ENCODE data around the gene CPLX3. TPM values are rescaled to one million over a fixed set of nuclear protein-coding genes. Genes with fewer than 3 reads are reported as not detected.
A peak's percentile ranks its signal among the peaks of the same experiment; 100 is the strongest.

CPLX3 gene
- total RNA-seq, 1 donor from 2014 or later: 0.67 TPM

DNA sequence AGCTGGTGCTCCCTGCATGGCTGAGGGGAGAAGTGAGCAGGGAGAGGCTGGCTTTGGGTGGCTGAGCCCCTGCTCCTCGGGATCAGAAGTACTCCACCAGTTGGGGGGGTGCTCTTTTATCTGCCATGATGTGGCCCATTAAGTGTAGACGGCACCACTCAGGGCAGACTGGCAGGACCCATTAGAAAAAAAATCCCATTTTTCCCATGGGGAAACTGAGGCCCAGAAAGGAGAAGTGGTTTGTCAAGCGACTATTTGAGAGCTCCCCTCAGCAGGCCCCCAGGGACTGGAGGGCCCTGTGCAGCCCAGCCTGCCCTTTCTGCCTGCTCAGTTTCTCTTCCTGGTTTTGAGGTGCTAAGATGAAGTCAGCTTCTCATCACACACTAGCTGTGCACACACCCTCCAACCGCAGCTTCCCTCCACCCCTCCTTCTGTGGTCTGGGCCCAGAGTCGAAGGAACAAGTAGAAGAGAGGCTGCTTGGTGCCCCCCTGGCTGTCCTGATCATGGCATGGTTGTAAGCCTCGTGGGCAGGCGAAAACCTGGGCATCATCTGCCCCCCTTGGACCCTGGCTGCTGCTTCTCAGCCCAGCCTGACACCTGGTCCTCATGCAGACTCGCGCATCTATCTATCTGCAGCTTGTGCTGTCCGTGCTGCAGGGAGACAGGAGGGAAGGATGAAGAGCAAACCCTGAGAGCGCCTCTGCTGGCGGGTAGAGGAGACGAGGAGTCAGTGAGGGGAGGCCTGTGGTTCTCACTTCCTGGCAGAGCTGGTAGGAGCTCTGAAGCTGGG lies 39.0 kb upstream of the CPLX3 start:
- intact Hi-C loops (cut with DNase I): loop anchor here (5.0 kb wide), 1 partner anchor 115 kb away; no protein-coding TSS in a partner anchor
- DNase-seq (ENCODE audit: low spot score): peak; percentile 93

DNA sequence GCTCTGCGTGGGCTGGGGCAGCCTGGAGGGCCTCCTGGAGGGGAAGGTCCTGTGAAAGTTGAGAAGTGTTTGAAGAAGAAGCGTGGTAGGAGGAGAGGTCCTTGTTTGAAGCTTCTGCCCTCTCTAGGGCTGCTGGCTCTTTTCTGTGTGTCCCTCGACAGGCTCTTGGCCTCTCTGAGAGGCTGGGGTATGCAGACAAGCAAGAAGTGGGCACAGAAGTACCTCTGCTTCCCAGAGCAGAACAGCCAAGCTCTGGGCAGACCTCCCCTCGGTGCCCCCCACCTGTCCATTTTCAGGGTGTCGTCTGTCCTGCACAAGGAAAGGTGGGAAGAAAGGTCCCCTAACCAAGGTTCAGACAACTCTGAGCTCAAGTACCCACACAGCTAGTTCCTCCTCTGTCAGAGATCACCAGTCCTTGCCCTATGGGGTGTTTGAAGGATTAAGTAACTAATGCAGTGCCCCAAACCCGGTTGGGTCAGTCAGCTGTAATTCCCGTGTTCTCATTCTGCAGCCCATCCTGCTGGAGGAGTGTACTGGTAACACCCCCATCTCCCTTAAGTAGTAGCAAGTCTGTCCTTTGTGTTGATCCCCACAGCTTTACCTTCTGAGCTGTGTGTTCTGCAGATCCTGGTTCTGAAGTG lies 38.3 kb upstream of the CPLX3 start:
- intact Hi-C loops (cut with DNase I): loop anchor here (5.0 kb wide), 1 partner anchor 114 kb away; no protein-coding TSS in a partner anchor
- DNase-seq (ENCODE audit: low spot score): no peak

DNA sequence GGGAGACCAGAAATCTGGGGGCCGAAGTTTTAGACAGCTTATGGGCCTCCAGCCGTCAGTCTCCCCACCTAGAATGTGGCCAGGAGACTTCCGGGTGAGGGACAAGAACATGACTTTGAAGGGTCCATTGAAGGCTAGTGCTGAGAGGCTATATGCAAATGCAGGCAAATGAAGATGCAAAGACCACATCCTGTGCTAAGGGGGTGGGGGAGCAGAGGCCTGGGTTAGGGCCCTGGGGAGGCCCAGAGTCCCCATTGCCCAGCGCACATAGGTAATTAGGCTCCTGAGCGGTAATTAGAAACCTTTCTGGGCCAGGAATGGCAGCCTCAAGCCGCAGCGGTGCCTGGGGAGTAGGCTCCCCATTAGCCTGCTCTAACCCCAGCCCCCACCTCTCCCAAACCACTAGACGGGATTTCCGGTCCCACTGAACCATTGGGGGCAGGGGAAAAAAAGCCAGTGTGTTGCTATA lies 37.7 kb upstream of the CPLX3 start:
- DNase-seq (ENCODE audit: low spot score): no peak
- intact Hi-C loops (cut with DNase I): loop anchor here (5.0 kb wide), 1 partner anchor 114 kb away; no protein-coding TSS in a partner anchor

DNA sequence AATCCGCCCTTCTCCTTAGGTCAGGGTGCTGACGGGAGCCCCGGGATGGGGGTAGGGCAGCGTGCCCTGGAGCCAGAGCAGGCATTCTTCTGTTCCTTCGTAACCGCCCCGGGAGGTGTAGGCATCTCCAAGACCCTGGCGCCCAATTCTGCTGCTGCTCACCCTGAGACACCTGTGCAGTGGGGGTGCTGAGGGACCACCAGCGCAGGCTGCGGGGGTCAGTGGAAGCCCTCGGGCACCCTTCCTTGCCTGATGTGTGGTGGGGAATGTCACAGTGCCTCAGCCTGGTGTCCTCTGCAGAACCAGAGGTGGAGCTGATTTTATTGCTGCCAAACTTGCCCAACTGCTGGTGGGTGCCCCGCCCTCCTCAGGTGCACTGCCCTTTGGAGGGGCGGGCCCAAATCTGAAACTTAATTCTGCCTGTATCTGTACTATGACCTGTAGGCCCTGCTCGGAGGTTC lies 37.2 kb upstream of the CPLX3 start:
- DNase-seq (ENCODE audit: low spot score): no peak
- intact Hi-C loops (cut with DNase I): loop anchor here (5.0 kb wide), 1 partner anchor 113 kb away; no protein-coding TSS in a partner anchor

DNA sequence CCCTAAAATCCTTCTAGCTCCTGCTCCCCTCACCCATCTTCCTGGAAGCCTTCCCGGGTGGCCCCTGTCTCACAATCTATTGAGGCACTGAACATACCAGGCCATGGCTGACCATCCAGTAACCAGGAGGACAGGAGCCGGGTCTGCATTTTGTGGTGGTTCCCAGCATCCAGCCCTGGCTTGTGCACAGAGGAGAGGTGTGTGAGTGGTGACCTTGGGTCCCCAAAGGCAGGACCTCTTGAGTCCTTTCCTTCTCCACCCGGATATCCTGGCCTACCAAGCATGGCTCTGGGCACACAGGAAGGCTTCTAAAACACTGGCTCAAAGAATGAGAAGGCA lies 36.7 kb upstream of the CPLX3 start:
- intact Hi-C loops (cut with DNase I): loop anchor here (5.0 kb wide), 1 partner anchor 113 kb away; no protein-coding TSS in a partner anchor
- DNase-seq (ENCODE audit: low spot score): no peak

DNA sequence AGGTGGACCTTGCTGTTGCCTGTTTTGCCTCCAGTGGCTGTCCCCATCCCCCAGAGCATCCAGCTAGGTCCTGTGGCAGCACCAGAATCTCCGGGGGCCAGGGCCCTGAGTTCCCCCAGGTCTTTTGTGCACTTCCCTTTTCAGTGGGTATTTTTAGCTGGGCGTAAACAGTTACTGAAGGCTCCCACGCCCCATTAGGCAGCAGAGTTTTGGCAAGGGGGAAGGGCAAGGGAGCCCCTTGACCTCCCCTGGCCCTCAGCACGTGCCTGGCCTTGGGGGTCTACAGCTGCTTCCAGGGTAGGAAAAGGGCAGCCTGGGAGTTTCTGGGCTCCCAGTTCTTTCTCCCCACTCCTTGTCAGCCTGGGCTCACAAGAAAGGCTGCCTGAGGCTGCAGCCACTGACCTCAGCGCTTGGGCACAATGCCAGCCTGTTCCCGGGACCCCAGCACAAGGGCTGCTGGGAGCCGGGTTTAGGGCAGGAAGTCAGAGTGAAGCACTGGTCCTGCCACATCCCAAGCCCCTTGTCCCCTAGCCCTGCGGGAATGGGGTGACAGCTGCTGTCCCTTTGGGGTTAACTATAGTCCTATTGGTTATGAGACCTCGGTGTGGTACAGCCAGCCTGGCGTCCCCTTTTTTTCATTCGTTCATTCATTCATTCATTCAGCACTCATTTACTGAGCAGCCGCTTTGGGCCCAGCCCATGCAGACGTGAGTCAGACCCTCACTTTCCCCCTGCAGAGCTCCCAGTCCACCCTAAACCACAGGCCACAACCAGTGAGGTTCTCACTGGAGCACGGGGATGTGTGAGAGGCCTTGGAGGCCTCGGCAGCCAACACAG lies 36.1 kb upstream of the CPLX3 start:
- intact Hi-C loops (cut with DNase I): no loop called here
- no peak for DNase-seq (ENCODE audit: low spot score)

DNA sequence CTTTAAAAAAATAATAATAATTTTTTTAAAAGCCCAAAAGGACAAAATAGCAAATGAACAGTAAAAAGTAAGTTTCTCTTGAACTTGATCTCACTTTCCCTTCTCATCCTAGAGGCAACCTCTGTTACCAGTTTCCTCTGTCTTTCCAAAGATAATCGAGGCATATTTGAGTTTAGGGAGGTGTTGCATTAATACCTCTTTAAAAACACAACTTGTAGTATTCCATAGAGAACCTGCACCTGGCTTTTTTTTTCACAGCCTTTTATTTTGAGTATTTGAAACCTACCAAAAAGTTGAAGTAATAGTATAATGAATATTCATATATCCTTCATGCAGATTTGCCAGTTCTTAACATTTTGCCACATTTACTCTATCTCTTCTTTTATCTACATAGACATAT lies 35.4 kb upstream of the CPLX3 start:
- DNase-seq (ENCODE audit: low spot score): no peak
- intact Hi-C loops (cut with DNase I): no loop called here

DNA sequence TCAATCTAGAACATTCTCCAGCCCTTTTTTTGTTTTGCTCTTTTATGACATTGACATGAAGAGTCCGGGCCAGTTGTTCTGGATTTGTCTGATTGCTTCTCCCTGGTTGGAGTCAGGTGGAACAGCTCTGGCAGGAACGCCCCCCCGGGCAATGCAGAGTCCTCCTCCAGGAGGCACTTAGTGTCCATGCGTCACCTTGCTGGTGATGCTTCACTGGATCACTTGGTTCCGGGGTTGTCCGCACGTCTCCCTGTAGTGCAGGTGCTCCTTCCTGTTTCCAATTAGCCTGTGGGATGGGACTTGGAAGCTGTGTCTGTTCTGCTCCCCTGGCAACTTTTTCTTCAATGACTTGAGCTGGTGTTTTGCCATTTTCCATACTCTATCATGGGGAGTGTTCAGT lies 34.8 kb upstream of the CPLX3 start:
- intact Hi-C loops (cut with DNase I): no loop called here
- no peak for DNase-seq (ENCODE audit: low spot score)

DNA sequence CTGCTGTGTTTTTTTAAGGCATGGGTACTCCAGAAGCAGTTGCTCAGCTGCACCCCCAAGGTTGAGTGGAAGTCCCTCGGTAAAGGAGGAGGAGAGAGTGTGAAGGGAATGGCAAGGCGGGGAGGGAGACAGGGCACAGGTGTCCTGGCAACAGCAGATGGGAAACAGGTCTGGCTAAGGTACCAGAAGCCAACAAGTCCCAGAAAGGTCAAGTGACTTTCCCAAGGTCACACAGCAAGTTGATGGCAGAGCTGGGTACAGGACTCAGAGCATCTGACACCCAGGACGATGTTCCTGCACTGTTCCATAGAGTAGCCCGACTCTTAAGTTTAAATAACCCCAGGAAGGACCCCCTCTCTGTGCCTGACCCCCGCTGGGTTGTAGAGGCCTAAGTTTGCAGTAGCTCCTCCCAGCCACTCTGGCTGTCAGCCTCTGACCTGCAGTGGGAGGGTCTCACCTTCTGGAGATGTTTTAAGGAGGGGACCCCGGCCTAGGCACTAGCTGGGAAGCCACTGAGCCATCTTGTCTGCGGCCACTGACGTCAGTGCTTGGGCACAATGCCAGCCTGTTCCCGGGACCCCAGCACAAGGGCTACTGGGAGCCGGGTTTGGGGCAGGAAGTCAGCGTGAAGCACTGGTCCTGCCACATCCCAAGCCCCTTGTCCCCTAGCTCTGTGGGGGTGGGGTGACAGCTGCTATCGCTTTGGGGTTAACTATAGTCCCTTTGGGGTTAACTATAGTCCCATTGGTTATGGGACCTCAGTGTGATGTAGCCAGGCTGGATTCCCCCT lies 34.0 kb upstream of the CPLX3 start:
- intact Hi-C loops (cut with DNase I): no loop called here
- no peak for DNase-seq (ENCODE audit: low spot score)

DNA sequence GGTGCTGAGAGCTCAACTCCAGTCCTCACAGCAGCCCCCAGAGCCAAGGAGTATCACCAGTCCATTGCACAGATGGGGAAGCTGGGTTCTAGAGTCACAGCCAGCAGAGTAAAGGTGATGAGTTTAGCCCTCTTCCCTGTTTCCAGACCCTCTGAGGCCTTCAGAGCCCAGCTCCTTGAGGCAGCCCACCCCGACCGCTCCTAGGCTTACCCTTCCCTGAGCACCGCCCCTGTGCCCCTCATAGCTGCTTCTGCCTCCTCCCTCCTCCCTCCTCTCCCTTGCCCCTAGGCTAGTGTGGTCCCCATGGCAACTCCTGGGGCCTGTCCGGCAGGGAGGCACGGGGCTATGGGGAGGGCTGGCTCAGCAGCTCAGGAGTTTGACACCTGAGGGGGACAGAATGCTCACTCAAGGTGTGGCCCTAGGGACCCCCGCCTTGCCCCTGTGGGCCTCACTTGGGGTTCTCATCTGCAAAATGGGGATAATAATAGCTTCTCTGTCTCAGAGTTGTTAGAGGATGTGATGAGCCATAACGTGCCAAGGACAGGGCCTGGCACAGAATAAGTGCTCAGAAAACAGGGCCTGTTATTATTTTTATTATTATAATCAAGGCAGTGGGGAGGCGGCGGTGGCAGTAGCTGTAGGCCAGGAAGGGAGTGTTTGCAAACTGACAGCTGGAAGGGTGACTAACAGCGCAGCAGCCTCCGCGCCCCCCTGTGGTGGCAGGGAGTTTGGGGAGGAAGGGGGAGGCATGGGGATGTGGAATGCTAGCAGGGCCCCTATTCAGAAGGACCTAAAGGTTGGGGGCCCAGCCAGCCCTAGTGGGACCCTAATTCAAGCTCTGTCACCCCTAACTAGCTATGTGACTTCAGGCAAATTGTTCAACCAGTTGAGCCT lies 33.0 kb upstream of the CPLX3 start:
- DNase-seq (ENCODE audit: low spot score): no peak
- intact Hi-C loops (cut with DNase I): no loop called here

DNA sequence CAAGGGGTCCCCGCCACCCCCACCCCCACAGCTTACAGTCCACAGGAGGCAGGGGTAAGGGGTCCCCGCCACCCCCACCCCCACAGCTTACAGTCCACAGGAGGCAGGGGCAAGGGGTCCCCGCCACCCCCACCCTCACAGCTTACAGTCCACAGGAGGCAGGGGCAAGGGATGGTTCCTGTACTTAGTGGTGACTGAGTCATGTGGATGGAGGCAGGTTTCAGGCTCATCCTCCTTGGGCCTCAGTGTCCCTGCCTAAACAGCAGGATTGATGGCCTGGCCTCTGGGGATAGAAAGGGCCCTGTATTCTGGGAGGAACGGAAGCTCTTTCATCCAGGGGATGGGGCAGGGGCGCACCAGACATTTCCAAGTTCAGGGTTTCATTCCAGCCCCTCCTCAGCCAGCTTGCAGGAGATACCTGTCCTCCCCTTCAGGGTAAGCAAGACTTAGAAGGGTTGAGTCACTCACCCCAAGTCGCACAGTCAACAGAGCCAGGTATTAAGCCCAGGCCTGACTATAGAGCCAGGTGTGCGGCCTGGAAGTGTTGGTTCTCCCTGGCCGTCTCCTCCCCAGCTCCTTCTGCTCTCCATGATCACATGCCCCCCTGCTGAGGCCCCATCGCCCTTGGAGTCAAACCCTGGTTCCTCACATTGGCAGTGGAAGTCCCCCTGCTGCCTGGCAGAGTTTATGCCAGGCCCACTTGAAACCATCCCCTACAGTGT lies 32.0 kb upstream of the CPLX3 start:
- intact Hi-C loops (cut with DNase I): no loop called here
- no peak for DNase-seq (ENCODE audit: low spot score)

DNA sequence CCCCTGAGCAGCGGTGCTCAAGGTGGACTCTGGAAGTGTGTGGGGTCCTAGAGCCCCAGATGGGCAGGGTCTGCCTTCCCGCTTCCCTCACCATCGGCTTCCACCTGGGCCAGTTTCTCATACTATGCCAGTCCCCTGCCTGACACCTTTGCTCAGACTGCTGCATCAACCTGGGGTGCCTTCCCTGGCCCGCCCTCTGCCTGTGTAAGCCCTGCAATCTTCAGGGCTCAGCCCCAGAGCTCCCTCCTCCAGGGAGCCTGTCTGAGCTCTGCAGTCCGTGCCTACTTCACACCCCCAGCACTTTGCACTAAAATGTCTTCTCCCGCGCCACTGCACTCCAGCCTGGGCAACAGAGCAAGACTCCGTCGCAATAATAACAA lies 31.5 kb upstream of the CPLX3 start:
- DNase-seq (ENCODE audit: low spot score): no peak
- intact Hi-C loops (cut with DNase I): no loop called here

DNA sequence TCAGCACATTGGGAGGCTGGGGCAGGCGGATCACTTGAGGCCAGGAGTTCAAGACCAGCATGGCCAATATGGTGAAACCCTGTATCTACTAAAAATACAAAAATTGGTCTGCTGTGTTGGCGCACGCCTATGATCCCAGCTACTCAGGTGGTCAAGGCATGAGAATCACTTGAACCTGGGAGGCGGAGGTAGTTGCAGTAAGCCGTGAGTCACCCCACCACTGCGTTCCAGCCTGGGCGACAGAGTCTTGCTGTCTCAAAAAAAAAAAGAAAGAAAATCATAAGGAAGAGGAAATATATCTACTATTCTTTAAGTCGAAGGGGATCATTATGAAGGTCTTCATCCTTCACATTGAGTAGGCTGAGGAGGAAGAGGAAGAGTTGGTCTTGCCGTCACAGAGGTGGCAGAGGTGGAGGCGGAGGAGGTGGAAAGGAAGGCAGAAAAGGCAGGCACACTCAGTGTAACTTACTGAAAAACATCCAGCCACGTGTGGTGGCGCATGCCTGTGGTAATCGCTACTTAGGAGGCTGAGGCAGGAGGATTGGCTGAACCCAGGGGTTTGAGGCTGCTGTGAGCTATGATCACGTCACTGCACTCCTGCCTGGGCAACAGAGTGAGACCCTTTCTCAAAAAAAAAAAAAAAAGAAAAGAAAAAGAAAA lies 30.3 kb upstream of the CPLX3 start:
- no peak for DNase-seq (ENCODE audit: low spot score)
- intact Hi-C loops (cut with DNase I): no loop called here

DNA sequence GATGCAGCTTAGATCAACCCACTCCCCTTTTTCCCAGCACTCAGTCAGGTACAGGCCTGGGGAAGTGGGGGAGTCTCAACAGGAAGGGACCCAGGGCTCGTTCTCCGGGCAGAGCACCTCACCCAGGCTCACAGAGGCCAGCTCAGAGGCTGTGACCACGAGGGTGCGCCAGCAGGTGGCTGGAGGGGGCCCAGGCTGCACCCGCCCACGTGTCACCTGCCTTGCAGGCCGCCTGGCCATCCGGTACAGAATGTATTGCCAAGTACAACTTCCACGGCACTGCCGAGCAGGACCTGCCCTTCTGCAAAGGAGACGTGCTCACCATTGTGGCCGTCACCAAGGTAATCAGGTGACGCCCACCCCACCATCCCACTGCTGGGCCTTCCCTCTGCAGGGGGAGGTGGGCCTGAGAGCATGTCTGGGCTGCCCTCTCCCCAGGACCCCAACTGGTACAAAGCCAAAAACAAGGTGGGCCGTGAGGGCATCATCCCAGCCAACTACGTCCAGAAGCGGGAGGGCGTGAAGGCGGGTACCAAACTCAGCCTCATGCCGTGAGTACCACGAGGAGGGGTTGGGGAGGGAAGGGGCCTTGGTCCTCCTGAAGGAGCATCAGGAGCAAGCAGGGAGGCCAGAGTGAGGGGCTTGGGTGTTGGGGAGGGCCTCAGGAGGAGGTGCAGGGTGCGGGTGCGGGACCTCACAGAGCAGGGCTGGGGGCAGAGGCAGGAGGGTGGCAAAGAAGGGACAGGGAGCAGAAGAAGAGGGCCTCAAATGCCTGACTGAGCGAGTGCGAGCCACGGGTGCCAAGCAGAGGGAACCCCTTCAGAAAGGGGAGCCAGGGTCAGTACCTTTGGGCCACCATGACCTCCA lies 27.8 kb upstream of the CPLX3 start:
- intact Hi-C loops (cut with DNase I): no loop called here
- no peak for DNase-seq (ENCODE audit: low spot score)

DNA sequence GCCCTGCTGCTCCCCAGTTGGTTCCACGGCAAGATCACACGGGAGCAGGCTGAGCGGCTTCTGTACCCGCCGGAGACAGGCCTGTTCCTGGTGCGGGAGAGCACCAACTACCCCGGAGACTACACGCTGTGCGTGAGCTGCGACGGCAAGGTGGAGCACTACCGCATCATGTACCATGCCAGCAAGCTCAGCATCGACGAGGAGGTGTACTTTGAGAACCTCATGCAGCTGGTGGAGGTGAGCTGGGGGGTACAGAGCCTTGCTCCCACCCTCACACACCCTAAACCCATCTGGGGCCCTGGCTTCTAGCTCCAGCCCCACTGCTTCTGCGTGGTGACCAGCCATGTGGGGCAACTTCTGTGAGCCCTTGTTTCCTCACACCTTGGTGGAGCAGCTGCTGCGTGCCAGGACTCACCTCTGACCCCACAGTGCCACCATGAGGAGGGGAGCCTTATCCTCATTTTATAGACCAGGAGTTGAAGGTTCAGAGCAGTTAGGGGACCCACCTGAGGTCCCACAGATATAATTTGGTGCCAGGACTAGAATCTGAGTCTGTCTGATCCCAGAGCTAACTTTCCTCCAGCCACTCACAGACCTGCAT lies 27.1 kb upstream of the CPLX3 start:
- intact Hi-C loops (cut with DNase I): no loop called here
- no peak for DNase-seq (ENCODE audit: low spot score)

Data from cardiac septum (tissue), 1 donor.